Ovary (tissue), 9 donors: ENCODE results near the gene RHNO1. TPM values are rescaled to one million over a fixed set of nuclear protein-coding genes. Genes with fewer than 3 reads are reported as not detected.

Source experiments
- DNase-seq, 5 donors: peaks; one replicate each; pipeline ENCODE4 v3.0.0-alpha.2; 2019 to 2020
- H3K27ac ChIP-seq, 2 donors: fragments of 200-600 bp; one replicate each; pipeline versions ENCODE4 v1.5.1 to v1.8.0; 2019 to 2022
- H3K27me3 ChIP-seq: fragments of 200-600 bp; one replicate; pipeline ENCODE4 v1.8.0; 2022
- H3K36me3 ChIP-seq: fragments of 200-600 bp; sonication (generic); one replicate; pipeline ENCODE4 v1.5.1; 2019
- H3K4me1 ChIP-seq: one replicate; pipeline ENCODE4 v1.8.1; 2013; ENCODE audit warnings: mild to moderate bottlenecking, moderate library complexity; ENCODE audit not compliant: insufficient read depth
- H3K4me3 ChIP-seq: fragments of 200-600 bp; sonication (generic); one replicate; pipeline ENCODE4 v1.5.1; 2017
- H3K9me3 ChIP-seq, 2 donors: fragments of 200-600 bp in 1 of 2; sonication (generic) in 1 of 2; one replicate each; pipeline versions ENCODE4 v1.5.1 to v1.8.1; 2013 to 2019; ENCODE audit warnings: mild to moderate bottlenecking in 1 of 2, moderate library complexity in 1 of 2
- EP300 ChIP-seq: sonication (generic); formaldehyde crosslinking; IDR thresholded peaks from one replicate; pipeline ENCODE4 v1.6.1; 2017; ENCODE audit warnings: antibody characterized with exemption
- POLR2A ChIP-seq: fragments of 450-650 bp; IDR thresholded peaks from one replicate; pipeline ENCODE4 v1.6.1; 2017; ENCODE audit warnings: antibody characterized with exemption, mild to moderate bottlenecking, moderate library complexity
- WGBS, 3 donors: extraction: QIAGEN DNeasy Blood & Tissue Kit in 1 of 3; methylation state at CpG; one replicate each; pipeline versions ENCODE4 v1.1.5 to v1.1.7; 2013 to 2017; 5-methylcytosine and 5-hydroxymethylcytosine counted together
- intact Hi-C, 4 donors: fragments of 100-400 bp; cut with DNase I; formaldehyde crosslinking; loops; one replicate each; pipeline versions ENCODE4 v1.11.0 to v1.15.1; 2022 to 2023
- polyA plus RNA-seq, 2 donors: library from polyadenylated mRNA; stranded (reverse); fragments of 200-250 nt in 1 of 2; fragments of 350-450 nt in 1 of 2; fragmentation: Illumina TruSeq in 1 of 2; extraction: RNeasy Lipid Tissue Mini Kit (QIAGEN cat#74804) in 1 of 2; gene quantifications; one replicate each; pipeline ENCODE4 v1.2.3, GENCODE V29; 2013 to 2014
- total RNA-seq, 7 donors: library from RNA; depleted of rRNA in 2 of 7; stranded (reverse); fragments of >200 nt in 2 of 7; fragmentation: NEBNext Ultra II Directional in 3 of 7; extraction: Animal tissue kit (Norgen Biotek cat#: 25700) in 3 of 7; gene quantifications; one replicate each; pipeline versions ENCODE4 v1.1.0 to v1.2.4, GENCODE V29; 2016 to 2023
- TF ChIP-seq, protein P1 (sequence below), 3 donors: fragments of 450-650 bp in 2 of 3; fragments of 200-600 bp in 1 of 3; IDR thresholded peaks; one replicate each; pipeline versions ENCODE4 v1.5.1 to v1.8.0; 2016 to 2022; ENCODE audit warnings: antibody characterized with exemption in 3 of 3, mild to moderate bottlenecking in 1 of 3
- donor health status: DM: no; HTN: no; CAD: no; lungs with moderate emphysema.
- donor health status: DM: no; HTN: no; CAD: no.
- donor health status: Bipolar disorder and iron deficiency.
- donor health status: DM: yes; HTN: yes; CAD: no.
- donor health status: DM: no; HTN: no; CAD: no.
- donor health status: DM: yes; HTN: yes; CAD: no.

The RHNO1 gene
- total and polyA plus RNA-seq, 9 donors = 10.1 to 26.1 (median 18.7) TPM

DNA sequence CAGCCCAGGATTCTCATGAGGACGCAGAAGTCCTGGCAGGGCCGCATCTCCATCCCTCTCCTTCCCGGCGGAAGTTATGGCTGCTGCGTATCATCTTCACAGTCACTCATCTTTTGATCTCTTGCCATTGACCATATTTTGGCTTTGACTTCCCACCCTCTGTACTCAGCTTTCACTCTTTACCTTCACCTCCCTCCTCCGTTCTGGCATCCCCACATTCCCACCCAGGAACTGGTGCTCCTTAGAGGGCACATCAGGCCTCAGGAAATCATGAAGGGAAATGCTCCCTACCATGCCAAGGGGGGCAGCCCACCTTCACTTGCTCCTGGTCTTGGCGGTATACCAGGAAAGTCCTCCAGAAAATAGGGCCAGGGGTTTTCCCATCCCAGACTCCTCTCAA, 21.5 kb upstream of the RHNO1 start:
- no peak for DNase-seq
- TF ChIP-seq POLR2A (no peak), EP300 (no peak)
- TF ChIP-seq, protein P1, sequence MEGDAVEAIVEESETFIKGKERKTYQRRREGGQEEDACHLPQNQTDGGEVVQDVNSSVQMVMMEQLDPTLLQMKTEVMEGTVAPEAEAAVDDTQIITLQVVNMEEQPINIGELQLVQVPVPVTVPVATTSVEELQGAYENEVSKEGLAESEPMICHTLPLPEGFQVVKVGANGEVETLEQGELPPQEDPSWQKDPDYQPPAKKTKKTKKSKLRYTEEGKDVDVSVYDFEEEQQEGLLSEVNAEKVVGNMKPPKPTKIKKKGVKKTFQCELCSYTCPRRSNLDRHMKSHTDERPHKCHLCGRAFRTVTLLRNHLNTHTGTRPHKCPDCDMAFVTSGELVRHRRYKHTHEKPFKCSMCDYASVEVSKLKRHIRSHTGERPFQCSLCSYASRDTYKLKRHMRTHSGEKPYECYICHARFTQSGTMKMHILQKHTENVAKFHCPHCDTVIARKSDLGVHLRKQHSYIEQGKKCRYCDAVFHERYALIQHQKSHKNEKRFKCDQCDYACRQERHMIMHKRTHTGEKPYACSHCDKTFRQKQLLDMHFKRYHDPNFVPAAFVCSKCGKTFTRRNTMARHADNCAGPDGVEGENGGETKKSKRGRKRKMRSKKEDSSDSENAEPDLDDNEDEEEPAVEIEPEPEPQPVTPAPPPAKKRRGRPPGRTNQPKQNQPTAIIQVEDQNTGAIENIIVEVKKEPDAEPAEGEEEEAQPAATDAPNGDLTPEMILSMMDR (IDR thresholded peaks at IDR 0.05) = no peak
- H3K36me3 ChIP-seq = no peaks in the 10 kb centered on the region
- H3K4me3 ChIP-seq = no peak overlapping the region
- H3K9me3 ChIP-seq = no peaks in the 10 kb centered on the region
- H3K4me1 ChIP-seq = peaks cover 4% of the 10 kb centered on the region
- intact Hi-C loops = loop anchor here (5.0 to 10.0 kb wide), 4 partner anchors 87 to 179 kb away; no protein-coding TSS in a partner anchor
- H3K27ac ChIP-seq = no peak overlapping the region
- WGBS, 3 donors = 80 to 89% (median 89%) methylated on average over 7 of the region's 7 CpGs
- H3K27me3 ChIP-seq = no peaks in the 10 kb centered on the region

DNA sequence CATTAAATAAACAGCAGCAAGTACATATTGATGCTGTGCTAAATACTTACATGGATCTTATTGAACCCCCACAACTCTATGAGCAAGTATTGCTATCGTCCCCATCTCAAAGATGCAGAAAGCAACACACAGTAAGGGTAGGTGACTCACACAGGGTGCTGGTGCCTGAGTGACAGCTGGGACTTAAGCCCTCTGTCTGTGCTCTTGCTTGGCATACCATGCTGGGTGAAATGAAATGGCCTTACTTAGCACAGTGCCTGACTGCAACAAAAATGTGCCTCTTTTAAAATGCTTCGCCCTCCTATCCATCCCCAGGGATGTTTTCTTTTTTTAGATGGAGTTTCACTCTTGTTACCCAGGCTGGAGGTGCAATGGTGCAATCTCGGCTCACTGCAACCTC, 21.0 kb upstream of the RHNO1 start:
- TF ChIP-seq EP300 = no peak
- TF ChIP-seq, protein P1 (IDR thresholded peaks at IDR 0.05) = no peak
- no peak for TF ChIP-seq POLR2A
- 73 to 89% (median 84%) methylated on average over 3 of the region's 3 CpGs for WGBS, 3 donors
- H3K27me3 ChIP-seq = no peaks in the 10 kb centered on the region
- no peaks in the 10 kb centered on the region for H3K36me3 ChIP-seq
- DNase-seq = no peak
- no peak overlapping the region for H3K27ac ChIP-seq
- H3K4me3 ChIP-seq = no peak overlapping the region
- H3K4me1 ChIP-seq = peaks cover 4% of the 10 kb centered on the region
- no peaks in the 10 kb centered on the region for H3K9me3 ChIP-seq
- intact Hi-C loops = loop anchor here (5.0 to 10.0 kb wide), 4 partner anchors 86 to 179 kb away; no protein-coding TSS in a partner anchor

DNA sequence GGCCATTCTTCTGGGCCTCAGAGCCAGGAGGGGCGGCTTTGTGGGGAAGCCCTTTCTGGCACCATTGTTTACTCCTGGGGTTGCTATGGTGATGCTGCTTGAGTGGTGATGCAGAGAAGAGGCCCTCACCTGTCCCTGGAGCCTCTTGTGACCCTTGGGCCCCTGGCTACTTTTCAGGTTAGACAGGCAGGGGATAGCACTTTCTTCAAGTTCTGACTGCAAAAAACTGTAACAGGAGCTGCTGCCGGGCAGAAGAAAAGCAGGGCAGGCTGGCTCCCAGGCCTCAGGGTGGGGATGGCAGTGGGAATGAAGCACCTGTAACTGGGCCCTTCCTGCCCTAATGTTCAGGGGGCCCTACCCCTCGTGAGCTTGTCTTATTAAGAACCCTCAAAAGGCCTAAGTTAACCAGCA, 20.0 kb upstream of the RHNO1 start, which contains the start of gene TEX52:
TSS of gene TEX52 (minus strand) at position 19 of the 411 bp plus-strand sequence. CDS start at position 6, 13 bp downstream.
- 82 to 93% (median 89%) methylated on average over 3 of the region's 3 CpGs for WGBS, 3 donors
- H3K27ac ChIP-seq = no peak within 1 kb of the TSS
- no peaks in the 10 kb centered on the region for H3K27me3 ChIP-seq
- DNase-seq = no peak
- peaks cover 4% of the 10 kb centered on the region for H3K4me1 ChIP-seq
- H3K36me3 ChIP-seq = no peaks in the 10 kb centered on the region
- H3K4me3 ChIP-seq = no peak within 1 kb of the TSS
- H3K9me3 ChIP-seq = no peaks in the 10 kb centered on the region
- intact Hi-C loops = loop anchor here (5.0 to 10.0 kb wide), 4 partner anchors 85 to 178 kb away; no protein-coding TSS in a partner anchor
- TF ChIP-seq POLR2A (no peak), EP300 (no peak)
- TF ChIP-seq, protein P1 (IDR thresholded peaks at IDR 0.05) = no peak

DNA sequence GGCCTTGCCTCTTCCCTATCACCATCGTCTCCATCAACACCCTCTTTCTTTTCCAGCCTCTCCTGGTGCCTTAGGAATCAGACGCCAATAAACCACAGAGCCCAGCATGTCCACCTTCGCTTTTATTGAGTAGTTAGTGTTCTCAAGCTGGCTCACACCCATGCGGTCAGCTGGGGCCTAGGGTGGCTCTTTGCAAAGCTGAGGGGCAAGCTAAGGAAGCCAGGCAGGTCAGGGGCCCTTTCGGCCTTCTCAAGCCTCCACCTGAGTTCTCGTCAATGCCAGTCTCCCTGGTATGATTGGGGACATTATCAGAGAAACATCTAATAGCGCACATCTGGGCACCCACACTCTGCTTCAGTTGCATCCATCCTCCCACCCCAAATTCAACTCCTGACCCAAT, 19.4 kb upstream of the RHNO1 start:
- TF ChIP-seq EP300 (no peak), POLR2A (no peak)
- TF ChIP-seq, protein P1 (IDR thresholded peaks at IDR 0.05) = no peak
- Histone ChIP-seq H3K36me3 (no peaks in the 10 kb centered on the region), H3K9me3 (no peaks in the 10 kb centered on the region), H3K27ac (no peak overlapping the region), H3K4me3 (no peak overlapping the region), H3K27me3 (no peaks in the 10 kb centered on the region), H3K4me1 (peaks cover 4% of the 10 kb centered on the region)
- 95 to 98% (median 96%) methylated on average over 7 of the region's 7 CpGs for WGBS, 3 donors
- DNase-seq = no peak
- intact Hi-C loops = loop anchor here (5.0 to 10.0 kb wide), 4 partner anchors 85 to 177 kb away; no protein-coding TSS in a partner anchor
